ENCODE data around the gene MCM8.

MCM8 gene

GRCh38 chr20:6041808-6042265, 91.4 kb downstream of the MCM8 start:
- no peak for DNase-seq
- ATAC-seq = no peak

GRCh38 chr20:6044115-6044514, 93.7 kb downstream of the MCM8 start:
- ATAC-seq (peak; percentile 36), DNase-seq (no peak)

GRCh38 chr20:6045566-6045965, 95.1 kb downstream of the MCM8 start:
- ATAC-seq = no peak
- DNase-seq = no peak

- DNase-seq (no peak), ATAC-seq (no peak)
These were observed 96.0 kb downstream of the MCM8 start for GRCh38 chr20:6046432-6046831.

- ATAC-seq = no peak
- no peak for DNase-seq
These were observed 97.9 kb downstream of the MCM8 start for GRCh38 chr20:6048391-6048790.
